ENCODE measurements around the gene NPHP4.
"Not testable (repeated sequence)": the region's sequence is repeated elsewhere in the genome, so short reads cannot be mapped to it uniquely, and the experiment has no call there.

NPHP4 gene

GRCh38 chr1:5934058-5934884 lies 58.0 kb downstream of the NPHP4 start:
- no peak for DNase-seq (ENCODE audit: low read depth in 2 of 2)

DNA sequence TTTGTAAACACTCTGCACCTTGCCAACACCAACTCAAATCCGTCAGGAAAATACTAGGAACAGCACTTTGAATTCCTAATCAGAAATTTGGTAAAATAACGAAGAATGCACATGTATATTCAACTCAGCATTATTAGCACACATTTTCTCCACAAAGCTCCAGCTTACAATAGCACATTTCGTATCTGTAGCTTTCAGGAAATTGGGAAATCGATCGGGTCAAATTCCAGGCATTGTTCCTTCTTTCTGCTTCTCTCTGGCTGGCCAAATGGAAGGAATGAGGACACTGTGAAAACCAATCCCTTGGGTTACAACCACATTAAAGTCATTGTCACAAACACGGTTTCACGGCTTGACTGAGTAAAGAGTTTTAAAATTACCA lies 58.6 kb downstream of the NPHP4 start:
- no peak for DNase-seq (ENCODE audit: low read depth in 2 of 2)

GRCh38 chr1:5933050-5933449 lies 59.2 kb downstream of the NPHP4 start:
- DNase-seq (ENCODE audit: low read depth in 2 of 2) = no peak

DNA sequence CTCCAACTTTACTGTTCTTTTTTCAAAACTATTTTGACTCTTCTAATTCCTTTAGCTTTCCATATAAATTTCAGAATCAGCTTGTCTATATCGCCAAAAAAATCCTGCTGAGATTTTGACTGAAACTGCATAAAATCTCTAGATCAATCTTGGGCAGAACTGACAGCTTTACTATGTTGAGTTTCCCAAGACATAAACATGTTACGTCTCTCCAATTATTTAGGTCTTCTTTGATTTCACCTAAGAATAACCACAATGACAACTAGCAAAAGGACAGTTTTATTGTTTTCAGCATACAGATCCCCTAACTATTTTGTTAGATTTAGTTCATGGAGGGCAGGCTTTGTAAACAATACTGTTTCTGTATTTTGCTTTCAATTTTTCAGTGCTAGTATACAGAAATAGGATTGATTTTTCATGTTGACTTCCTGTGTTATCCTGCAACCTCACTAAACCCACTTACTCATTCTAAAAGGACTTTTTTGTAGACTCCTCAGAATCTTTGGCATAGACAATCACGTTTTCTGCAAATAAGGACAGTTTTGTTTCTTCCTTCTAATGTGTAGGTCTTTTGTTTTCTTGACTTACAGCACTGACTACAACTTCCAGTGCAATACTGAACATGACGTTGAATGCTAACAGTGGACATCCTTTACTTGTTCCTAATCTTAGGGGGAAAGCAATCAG lies 63.4 kb downstream of the NPHP4 start:
- no peak for DNase-seq (ENCODE audit: low read depth in 2 of 2)

GRCh38 chr1:5927506-5928370 lies 64.5 kb downstream of the NPHP4 start:
- DNase-seq (ENCODE audit: low read depth in 2 of 2) = no peak

DNA sequence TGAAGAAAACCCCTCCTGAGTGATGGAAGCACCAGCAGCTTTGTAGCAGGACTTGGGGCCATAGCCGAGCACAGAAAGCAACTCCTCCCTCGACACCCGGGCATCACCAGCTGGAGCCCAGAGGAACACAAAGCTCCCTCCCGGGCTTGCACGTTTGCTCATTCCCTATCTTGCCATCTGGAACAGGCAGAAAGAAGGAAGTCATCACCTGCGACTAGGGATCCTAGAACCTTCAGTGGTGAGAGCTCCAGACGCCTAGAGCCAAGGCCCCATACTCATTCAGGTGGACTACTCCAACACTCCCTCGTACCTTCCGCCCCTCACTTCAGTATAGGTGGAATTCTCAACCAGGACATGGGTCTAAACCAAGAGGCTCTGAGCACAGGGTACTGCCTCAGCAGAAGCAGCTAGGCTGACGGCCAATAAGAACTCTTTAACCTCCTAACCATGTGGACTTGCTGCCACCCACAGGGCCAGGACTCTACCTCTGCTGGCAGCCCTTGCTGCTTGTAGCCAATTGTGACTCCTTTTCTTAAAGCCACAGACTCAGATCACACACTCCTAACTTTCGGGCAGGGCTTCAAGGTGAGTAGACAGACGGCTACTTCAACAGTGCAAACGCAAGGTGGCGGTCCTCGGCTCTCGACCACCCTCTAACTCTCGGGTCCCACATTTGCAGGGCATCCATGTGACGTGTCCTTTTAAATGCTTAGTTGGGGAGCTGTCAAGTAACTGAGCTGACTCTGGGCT lies 65.4 kb downstream of the NPHP4 start:
- DNase-seq (ENCODE audit: low read depth in 2 of 2) = no peak

GRCh38 chr1:5922700-5923330 lies 69.4 kb downstream of the NPHP4 start:
- DNase-seq (ENCODE audit: low read depth in 2 of 2) = not testable (repeated sequence)

DNA sequence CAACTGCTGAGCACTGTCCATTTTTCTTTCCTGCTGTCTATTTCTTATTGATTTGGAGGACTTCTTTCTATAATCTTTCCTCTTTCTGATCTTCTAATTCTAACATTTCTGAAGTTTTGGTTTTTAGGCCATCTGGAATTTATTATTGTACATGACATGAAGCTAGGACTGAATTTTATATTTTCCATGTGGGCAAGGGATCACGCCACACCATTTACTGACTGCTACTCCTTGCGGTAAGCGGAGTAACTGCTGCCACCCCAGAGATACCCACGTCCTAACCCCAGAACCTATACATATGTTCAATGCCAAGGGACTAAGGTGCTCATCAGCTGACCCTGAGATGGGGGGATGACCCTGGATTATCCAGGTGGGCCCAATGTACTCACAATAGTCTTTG lies 70.6 kb downstream of the NPHP4 start:
- DNase-seq (ENCODE audit: low read depth in 2 of 2) = no peak

DNA sequence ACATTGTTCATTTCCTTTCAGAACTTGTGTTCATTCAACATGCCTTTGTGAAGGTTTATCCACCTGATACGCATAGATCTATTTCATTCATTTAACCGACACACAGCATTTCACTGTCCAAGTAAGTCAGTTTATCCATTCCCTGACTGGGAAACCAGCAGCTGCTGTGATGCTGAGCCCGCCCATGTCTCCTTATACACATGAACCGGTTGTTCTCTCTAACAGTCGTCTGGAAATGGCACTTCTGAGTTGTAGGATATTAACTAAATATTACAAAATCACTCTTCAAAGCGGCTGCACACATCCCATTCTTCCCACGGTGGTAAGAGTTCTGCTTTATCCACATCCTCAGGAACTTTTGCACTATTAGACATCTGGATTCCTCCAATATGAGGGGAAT lies 71.1 kb downstream of the NPHP4 start:
- no peak for DNase-seq (ENCODE audit: low read depth in 2 of 2)

DNA sequence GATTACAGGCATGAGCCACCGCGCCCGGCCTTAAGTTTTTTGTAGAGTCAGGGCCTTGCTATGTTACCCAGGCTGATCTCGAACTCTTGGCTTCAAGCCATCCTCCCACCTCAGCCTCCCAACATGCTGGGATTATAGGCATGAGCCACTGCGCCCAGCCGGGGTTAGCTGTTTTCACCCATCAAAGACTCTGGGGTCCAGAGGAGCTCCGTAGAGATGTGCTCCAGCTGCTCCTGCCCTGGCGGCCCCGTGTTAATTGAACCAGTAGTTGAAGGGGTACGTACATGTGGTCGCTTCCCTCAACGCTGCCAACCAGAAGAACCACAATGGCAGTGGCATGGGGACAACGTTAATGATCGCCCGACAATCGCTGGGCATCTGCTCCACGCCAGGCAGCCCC lies 72.0 kb downstream of the NPHP4 start:
- DNase-seq (ENCODE audit: low read depth in 2 of 2) = no peak

GRCh38 chr1:5918275-5918649 lies 74.0 kb downstream of the NPHP4 start:
- no peak for DNase-seq (ENCODE audit: low read depth in 2 of 2)

GRCh38 chr1:5917591-5918274 lies 74.5 kb downstream of the NPHP4 start:
- DNase-seq (ENCODE audit: low read depth in 2 of 2) = no peak

DNA sequence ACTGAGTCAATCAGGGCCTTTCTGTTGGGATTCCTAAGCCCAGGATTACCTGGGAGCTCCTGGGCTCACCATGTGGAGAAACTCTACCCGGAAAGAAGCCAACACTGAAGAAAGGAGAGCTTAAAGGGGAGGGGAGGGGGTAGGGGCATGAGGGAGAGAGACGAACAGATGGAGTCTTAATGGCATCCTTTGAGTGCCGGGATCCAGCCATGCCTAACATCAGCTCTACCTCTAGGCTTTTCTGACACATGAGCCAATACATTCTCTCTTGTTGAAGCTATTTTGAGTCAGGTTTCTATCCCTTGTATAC lies 75.0 kb downstream of the NPHP4 start:
- DNase-seq (ENCODE audit: low read depth in 2 of 2) = no peak

DNA sequence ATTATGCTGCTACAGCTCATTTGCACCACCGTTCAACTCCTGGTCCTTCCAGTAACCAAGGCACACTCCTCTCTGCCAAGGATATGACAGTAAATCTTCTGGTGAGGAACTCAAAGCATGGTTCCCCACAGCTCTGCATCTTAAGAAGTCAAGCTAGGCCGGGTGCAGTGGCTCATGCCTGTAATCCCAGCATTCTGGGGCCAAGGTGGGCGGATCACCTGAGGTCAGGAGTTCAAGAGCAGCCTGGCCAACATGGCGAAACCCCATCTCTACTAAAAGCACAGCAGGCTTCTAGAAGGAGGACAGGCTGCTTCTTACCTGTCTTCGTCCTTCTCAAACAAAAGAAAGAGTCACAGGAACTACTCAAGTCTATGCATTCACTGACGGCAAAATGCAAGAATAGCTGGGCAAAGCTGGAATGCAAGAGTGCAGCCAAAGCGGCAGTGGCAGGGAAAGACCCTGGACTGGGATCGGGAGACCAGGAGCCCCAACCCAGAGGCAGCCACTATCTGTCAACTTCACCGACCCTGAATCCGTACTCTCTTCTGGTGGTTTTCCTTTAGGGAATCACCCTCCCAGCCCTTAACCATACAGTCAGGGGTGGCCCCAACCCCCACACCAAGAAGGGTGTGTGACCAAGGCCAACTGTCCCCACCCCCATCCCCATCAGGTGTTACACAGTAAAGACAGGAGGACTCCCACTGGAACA lies 75.5 kb downstream of the NPHP4 start:
- DNase-seq (ENCODE audit: low read depth in 2 of 2) = no peak

DNA sequence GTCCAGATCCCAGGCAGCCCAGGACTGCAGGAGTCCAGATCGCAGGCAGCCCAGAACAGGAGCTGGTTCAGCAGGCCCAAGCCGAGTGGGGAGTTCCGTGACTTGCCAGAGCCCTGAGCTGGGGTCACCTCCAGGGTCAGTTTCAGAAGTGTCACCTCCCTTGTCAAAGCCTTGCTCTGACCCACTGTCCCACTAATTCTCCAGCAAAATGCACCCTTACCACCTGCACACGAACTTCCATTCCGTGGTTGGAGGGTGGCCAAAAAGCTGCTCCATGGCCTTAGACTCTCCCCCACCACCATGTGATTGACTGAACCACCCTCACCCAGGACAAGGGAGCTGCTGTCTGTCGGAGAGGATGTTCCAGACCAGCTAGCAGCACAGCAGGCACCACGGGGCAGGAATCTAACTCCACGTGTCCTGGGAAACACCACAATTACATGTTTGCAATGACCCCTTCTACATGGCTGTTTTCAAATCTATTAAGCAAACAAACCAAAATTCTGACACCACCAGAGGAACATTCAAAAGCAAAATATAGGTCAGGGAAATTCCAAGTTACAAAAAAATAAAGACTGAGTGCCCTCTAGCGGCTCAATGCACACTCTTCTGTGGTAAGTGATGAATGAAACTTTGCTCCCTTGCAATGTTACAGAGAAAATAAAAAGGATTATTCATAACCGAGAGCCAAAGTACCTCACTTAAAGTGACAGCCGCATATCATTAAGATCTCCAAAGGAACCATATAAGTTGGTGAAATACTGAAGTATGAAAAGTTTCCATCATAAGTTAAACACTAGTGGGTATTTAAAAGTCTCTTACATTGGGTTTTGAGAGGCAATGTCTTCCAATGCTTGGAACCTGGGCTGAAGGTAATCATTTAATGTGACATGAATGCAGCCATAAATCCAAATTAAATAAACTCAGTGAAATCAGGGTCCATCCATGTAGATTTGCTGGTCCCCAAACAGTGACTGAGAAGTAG lies 76.3 kb downstream of the NPHP4 start:
- no peak for DNase-seq (ENCODE audit: low read depth in 2 of 2)

DNA sequence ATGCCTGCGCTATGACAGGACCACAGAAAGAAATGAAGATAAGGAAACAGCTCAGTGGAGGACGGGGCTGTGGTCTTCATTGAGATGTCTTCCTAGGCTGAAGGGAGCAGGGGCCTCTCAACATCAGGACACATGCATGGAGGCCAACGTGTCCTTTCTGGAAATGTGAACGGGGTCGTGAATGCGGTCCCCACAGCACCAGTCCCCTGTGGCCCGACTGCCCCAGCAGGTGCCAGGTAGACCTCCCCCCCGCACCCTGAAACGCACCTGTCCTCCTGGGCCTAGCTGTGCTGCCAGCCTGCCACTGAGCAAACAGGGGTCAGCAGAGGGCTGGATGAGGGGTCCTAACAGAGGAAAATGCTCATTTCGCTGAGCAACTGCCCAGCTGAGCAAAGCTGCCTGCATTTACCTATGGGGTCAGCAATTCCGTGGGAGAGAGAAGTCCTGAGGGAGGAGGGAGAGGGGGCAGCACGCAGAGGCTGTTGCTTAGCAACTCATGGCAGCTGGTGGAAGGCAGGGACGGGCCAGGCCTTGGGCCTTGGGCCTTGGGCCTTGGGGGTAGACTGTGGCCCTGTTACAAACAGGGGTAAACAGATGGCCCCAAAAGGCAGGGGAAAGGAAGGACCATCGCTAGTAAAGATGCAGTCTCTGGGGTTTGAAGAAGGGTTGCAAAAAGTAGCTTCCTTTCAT lies 77.4 kb downstream of the NPHP4 start:
- no peak for DNase-seq (ENCODE audit: low read depth in 2 of 2)

- no peak for DNase-seq (ENCODE audit: low read depth in 2 of 2)
These were observed 78.3 kb downstream of the NPHP4 start for GRCh38 chr1:5913876-5914275.

- DNase-seq (ENCODE audit: low read depth in 2 of 2) = no peak
These were observed 79.0 kb downstream of the NPHP4 start for GRCh38 chr1:5913078-5913845.

All from stimulated activated CD8-positive, alpha-beta memory T cell treated with anti-CD3 and anti-CD28 coated beads, Interleukin-7, amount 100 ng/mL, for 4 hours (primary cell).